B cell (primary cell): ENCODE results near the gene UBAC2.

ENCODE experiments used
- EZH2 ChIP-seq: IDR thresholded peaks from 2 replicates; pipeline ENCODE4 v1.6.1; 2012; ENCODE audit warnings: borderline replicate concordance, low read depth, mild to moderate bottlenecking, moderate library complexity, low read length; ENCODE audit not compliant: insufficient read depth, poor library complexity, severe bottlenecking
- TF ChIP-seq, protein P1 (sequence below): fragments of 200-600 bp; IDR thresholded peaks from one replicate; pipeline ENCODE4 v1.8.0; 2022; ENCODE audit warnings: antibody characterized with exemption, mild to moderate bottlenecking

GRCh38 chr13:99237981-99238662 is 37.5 kb downstream of the UBAC2 start:
- TF ChIP-seq, protein P1, sequence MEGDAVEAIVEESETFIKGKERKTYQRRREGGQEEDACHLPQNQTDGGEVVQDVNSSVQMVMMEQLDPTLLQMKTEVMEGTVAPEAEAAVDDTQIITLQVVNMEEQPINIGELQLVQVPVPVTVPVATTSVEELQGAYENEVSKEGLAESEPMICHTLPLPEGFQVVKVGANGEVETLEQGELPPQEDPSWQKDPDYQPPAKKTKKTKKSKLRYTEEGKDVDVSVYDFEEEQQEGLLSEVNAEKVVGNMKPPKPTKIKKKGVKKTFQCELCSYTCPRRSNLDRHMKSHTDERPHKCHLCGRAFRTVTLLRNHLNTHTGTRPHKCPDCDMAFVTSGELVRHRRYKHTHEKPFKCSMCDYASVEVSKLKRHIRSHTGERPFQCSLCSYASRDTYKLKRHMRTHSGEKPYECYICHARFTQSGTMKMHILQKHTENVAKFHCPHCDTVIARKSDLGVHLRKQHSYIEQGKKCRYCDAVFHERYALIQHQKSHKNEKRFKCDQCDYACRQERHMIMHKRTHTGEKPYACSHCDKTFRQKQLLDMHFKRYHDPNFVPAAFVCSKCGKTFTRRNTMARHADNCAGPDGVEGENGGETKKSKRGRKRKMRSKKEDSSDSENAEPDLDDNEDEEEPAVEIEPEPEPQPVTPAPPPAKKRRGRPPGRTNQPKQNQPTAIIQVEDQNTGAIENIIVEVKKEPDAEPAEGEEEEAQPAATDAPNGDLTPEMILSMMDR: no peak
- TF ChIP-seq EZH2: no peak
